Measurements from ENCODE around the gene FOXC1.

FOXC1 gene

DNA sequence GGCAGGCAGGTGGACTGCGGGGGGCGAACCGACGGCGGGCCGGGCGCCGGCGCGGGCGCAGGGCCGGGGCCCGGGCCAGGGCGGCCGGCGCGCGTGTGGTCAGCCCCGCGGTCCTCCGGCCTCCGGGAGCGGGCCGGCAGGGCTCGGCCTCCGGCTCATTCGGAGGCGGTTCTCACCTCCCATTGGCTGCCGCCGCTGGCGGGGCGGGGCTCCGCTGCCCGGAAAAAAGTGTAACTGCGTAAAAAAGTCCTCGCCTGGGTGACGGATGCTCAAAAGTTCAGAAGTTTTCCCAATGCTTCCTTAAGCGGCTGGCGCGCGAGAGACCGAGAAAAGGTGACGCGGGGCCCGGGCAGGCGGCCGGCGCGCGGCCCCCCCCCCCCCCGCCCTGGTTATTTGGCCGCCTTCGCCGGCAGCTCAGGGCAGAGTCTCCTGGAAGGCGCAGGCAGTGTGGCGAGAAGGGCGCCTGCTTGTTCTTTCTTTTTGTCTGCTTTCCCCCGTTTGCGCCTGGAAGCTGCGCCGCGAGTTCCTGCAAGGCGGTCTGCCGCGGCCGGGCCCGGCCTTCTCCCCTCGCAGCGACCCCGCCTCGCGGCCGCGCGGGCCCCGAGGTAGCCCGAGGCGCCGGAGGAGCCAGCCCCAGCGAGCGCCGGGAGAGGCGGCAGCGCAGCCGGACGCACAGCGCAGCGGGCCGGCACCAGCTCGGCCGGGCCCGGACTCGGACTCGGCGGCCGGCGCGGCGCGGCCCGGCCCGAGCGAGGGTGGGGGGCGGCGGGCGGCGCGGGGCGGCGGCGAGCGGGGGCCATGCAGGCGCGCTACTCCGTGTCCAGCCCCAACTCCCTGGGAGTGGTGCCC, at the start of gene FOXC1:
Gene FOXC1, plus strand, starts transcription at position 268 of the 849 bp plus-strand sequence. Its CDS starts 531 bp downstream, at position 799.
- peak; percentile 21 for DNase-seq

DNA sequence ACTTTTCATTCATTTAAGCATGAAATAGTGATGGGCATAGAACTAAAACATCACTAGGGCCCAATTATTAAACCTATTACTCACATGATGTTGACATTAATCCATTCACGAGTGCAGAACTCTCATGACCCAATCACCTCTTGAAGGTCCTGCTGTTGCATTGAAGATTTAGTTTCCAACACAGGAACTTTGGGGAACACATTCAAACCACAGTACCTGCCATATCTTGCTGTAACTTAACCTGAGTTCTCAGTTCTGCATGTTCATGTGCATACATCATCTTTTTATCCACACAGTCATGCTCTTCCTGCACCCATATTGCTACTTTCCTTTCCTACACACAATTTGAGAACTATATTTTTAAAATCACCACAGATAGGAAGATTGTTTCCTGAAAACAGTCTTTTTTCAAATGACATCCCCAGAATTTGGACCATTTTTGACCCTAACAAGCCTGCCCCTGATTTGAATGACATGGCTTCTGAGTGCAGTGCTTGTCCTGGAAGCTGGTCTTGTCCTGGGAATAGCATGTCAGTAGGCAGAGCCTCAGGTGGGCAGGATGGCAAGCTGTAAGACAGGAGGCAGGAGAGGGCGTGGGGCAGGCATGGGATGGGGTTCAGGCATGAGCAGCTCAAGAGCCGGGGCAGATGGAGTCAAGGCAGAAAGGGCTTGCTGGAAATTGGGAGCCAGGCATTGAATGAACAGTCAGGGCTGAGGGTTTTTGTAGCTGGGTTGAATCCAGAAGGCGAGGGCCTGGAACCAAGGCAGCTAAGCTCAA, 49.2 kb upstream of the FOXC1 start:
- DNase-seq, result no peak

- no peak for DNase-seq
Measured at GRCh38 chr6:1561355-1561754, 48.4 kb upstream of the FOXC1 start.

DNA sequence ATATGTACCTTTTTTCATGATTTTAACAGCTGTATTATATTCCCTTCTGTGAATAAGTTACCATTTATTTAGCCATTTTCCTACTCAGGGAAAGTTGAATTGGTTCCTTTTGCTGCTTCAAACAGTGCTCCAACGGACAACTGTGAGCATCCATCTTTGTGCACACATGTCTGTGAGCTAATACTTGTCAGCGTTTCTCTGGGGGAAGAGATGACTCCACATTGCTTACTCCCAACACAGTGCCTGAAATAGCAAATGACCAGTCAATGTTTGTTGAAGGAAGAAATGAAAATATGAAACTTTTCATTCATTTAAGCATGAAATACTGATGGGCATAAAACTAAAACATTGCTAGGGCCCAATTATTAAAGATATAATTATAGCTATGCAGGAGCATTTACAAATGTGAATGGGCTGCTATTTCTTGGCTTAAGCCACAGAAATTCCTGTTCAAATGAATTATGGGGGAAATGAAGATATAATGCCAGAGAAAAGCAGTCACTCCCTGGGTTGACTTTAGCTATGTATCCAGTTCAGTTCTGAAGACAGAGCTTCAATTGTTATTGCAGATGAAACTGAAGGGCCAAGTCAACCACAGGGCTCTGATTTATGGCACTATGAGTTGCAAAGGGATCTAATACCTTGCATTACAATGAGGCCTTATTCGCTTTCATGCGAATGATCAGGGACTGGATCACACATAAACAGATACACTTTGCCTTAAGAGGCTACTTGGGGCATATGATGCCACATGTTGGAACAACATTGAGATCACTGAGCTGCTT, 47.4 kb upstream of the FOXC1 start:
- DNase-seq, result no peak

DNA sequence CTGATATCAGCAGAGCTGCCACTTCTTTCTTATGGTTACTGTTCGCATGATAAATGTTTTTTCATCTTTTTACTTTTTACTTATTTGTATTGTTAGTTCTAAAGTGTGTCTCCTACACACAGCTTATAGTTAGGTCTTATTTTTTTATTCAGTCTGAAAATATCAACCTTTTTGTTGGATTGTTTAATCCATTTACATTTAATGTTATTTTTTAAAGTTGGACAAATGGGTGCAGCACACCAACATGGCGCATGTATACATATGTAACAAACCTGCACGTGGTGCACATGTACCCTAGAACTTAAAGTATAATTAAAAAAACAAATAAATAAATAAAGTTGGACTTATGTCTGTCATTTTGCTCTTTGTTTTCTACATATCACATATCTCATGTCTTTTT, 40.3 kb upstream of the FOXC1 start:
- DNase-seq, result no peak

DNA sequence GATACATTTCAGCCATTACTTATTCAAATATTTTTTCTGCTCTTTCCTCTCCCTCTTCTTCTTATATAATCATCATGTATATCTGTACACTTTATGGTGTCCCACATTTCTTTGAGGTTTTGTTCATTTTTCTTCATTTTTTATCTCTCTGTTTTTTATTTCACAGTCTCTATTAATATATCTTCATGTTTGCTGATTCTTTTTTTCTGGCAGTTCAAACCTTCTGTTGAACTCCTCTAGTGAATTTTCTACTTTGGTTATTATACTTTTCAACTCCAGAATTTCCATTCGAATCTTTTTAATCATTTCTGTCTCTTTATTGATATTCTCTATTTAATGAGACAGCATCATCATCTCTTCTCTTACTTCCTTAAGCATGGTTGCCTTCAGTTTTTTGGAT, 38.9 kb upstream of the FOXC1 start:
- no peak for DNase-seq

- no peak for DNase-seq
Measured at GRCh38 chr6:1572892-1573291, 36.8 kb upstream of the FOXC1 start.

DNA sequence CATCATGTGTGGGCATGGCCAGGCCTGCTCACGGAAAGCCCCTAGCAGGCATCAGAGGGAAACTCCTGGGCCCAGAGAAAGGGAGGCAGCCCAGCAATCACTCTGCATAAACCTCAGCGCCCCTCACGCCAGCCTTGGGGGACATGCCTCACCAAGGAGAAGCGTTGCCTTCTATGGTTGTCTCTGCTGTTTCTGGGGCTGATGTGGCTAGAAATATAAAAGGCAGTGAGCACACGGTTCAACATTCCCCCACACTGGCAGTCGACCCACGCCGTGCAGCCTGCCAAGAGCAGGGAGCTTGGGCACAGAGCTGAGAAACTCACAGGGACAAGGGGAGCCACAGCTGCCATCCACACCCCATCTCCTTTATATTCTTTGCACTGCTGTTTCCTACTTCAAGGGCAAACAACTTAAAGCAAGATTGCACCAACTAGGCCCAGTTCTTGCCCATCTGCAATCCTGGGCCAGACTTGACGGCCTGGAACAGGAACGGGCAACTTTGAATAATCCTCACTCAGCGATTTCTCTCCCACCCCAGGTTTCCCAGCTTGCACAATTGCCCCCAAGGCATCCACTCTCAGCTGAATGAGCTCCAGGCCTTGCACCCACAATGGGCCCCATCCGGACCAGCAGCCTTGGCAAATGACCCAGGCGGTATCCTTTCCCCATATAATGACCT, 35.5 kb upstream of the FOXC1 start:
- no peak for DNase-seq

- DNase-seq, result no peak
Measured at GRCh38 chr6:1574890-1575209, 34.9 kb upstream of the FOXC1 start.

GRCh38 chr6:1575210-1576041, 34.3 kb upstream of the FOXC1 start:
- no peak for DNase-seq

GRCh38 chr6:1576166-1576565, 33.5 kb upstream of the FOXC1 start:
- DNase-seq, result no peak

- DNase-seq, result no peak
Measured at GRCh38 chr6:1576711-1577110, 33.0 kb upstream of the FOXC1 start.

- no peak for DNase-seq
Measured at GRCh38 chr6:1577146-1577680, 32.5 kb upstream of the FOXC1 start.

DNA sequence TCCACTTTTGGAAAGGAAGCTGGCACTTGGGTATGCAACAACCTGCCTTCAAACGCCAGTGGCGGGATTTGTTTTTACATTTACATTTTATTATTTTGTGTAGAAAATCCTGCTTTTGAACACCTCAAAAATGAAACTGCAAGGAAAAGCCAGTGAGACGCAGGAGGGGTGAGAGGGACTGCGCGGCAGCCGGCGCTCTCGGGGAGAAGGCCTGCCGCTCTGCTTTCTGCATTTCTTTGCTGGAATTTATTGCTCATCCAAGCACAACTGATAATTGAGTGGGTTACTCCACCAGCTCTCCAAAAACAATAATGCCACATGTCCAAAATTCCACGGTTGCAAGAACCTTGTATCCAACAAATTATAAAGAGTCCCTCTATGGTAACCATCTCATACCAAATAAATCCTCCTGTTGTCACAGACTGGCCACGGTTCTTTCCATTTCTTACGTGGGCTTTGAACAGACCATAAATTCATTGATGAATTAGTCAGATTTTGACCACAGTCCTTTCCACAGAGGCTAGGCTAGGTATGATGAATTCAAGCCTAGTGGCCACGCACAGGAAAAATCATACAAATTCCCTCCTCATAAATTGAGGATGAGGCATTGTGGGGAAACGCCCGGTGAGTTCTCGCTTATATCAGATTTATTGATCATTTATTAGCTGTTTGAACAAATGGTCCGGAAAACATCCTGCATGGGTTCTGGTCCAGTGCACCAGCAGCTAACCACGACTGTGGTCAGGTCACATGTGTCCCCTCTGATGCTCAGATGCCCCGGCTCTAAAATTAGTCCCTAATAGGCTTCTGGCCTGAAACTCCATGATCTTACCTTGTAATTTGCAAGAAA, 31.6 kb upstream of the FOXC1 start:
- DNase-seq, result no peak

- DNase-seq, result no peak
Measured at GRCh38 chr6:1579096-1579495, 30.6 kb upstream of the FOXC1 start.

DNA sequence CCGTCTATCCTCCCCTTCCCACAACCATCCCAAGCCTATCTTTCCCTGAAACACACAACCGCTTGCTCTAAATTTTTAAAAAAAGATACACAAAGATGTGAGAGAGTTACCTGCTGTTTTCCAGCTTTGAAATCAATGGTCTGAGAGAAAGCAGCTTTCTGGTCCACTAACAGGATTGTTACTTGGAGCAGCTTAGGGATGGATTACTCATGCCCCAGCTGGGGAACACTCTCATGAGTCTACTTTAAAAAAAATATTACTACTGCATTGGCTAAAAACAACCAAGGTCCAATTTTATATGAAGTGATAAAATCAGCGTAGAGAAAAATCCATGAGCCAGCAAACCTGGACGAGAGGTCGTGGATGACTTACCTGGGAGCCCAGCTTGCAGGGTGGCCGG, 29.6 kb upstream of the FOXC1 start:
- DNase-seq, result no peak

DNA sequence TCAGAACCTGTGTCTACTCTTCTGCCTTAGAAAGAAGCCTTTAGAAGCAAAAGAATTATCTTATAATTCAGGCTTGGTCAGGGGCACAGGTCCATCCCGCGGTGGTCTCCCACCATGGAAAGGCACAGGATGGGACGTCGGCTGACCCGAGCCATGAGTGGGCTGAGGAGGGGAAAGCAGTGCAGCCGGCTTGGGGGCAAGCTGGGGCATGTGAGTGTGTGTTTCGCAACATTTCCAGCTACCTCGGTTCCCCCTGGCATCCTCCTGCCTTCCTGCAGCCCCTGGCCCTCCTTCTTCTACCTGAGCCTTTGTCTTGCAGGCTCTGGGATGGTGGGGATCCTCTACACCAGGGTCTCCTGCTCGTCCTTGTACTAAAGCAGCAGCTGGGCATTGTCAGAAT, 29.1 kb upstream of the FOXC1 start:
- DNase-seq, result no peak

DNA sequence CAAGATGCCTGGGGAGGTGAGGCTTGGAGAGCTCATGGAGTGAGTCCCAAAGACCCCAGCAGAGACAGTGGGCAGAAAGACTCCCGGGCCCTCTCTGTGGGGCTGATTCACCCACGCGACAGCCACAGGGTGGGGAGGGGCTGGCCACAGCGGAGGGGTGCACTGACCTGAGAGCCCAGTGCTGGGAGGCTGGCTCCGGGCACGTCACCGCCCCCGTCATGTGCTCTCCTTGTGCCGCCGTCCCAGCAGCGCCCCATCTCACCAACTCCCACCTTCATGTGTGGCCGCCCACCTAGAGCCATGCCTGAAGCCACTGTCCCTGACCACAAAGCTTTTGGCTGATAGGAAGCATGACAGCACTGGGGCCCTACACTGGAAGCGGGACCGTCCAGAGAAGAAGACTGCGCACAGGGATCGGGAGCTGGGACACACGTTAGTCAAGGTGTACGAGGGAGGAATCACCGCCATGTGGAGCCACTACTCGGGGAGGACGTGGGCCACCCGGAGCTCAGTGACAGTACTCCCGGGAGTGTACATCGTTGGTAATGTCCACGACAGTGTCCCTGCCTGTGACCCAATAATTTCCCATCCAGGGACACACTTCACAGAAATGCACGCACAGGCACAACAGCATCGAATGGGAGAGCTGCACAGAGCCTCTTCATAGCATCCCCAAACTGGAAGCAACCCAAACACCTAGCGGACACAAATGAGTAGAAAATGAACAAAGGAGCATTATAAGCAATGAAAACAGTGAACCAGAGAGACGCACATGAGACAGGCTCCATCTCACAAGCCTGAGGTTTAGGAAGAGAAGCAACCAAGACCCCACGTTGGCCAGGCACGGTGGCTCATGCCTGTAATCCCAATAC, 28.4 kb upstream of the FOXC1 start:
- DNase-seq, result no peak

- DNase-seq, result no peak
Measured at GRCh38 chr6:1584146-1584545, 25.6 kb upstream of the FOXC1 start.

Measured in KG1 (cell line).